ENCODE results near the gene KMT2D. TPM values are rescaled to one million over a fixed set of nuclear protein-coding genes. Genes with fewer than 3 reads are reported as not detected.

The KMT2D gene
- polyA plus RNA-seq, 1 of the 3 experiments (the other 2 are of a cell fraction) = 30.5 TPM

GRCh38 chr12:49060237-49061156 lies at the start of gene KMT2D (continued):
- TF ChIP-seq, protein P1, sequence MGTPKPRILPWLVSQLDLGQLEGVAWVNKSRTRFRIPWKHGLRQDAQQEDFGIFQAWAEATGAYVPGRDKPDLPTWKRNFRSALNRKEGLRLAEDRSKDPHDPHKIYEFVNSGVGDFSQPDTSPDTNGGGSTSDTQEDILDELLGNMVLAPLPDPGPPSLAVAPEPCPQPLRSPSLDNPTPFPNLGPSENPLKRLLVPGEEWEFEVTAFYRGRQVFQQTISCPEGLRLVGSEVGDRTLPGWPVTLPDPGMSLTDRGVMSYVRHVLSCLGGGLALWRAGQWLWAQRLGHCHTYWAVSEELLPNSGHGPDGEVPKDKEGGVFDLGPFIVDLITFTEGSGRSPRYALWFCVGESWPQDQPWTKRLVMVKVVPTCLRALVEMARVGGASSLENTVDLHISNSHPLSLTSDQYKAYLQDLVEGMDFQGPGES (IDR thresholded peaks at IDR 0.05; ENCODE audit: low read depth, low read length) = no peak
- TF ChIP-seq PBX3 (IDR thresholded peaks at IDR 0.05) = peak; percentile 94
- peak; percentile 50; the same call in 1 of the 2 replicates for TF ChIP-seq ELF1 (IDR thresholded peaks at IDR 0.05)
- no peak for TF ChIP-seq FOSL2 (IDR thresholded peaks at IDR 0.05; ENCODE audit: borderline replicate concordance, low read depth)
- TF ChIP-seq USF1 (IDR thresholded peaks at IDR 0.05; ENCODE audit: borderline replicate concordance, low read depth) = peak; percentile 67
- TF ChIP-seq CHD2 (IDR thresholded peaks at IDR 0.05; ENCODE audit: low read length, partially characterized antibody) = peak; percentile 98
- peak; percentile 97 for TF ChIP-seq MAX (IDR thresholded peaks at IDR 0.05; ENCODE audit: low read depth)
- TF ChIP-seq EP300 (IDR thresholded peaks at IDR 0.05; ENCODE audit: borderline replicate concordance in 1 of 2, low read depth in 1 of 2, low read length in 1 of 2) = no peak
- no peak for TF ChIP-seq EZH2phosphoT487 (IDR thresholded peaks at IDR 0.05; ENCODE audit: borderline replicate concordance, low read depth)
- peak; percentile 94; the same call in 1 of the 2 replicates for TF ChIP-seq SIN3A (IDR thresholded peaks at IDR 0.05; ENCODE audit: borderline replicate concordance, low read depth, low read length)
- TF ChIP-seq MEF2A (IDR thresholded peaks at IDR 0.05; ENCODE audit: borderline replicate concordance, low read depth) = no peak
- TF ChIP-seq TAF1 (IDR thresholded peaks at IDR 0.05; ENCODE audit: borderline replicate concordance, low read depth, low read length) = peak; percentile 89
- peak; percentile 93 for TF ChIP-seq YY1 (IDR thresholded peaks at IDR 0.05; ENCODE audit: low read depth)
- TF ChIP-seq RAD21 (IDR thresholded peaks at IDR 0.05; ENCODE audit: low read length) = no peak
- peak; percentile 93 for TF ChIP-seq MXI1 (IDR thresholded peaks at IDR 0.05; ENCODE audit: low read depth, low read length)

All from SK-N-SH (cell line).